ENCODE measurements around the gene OR13G1. TPM values are rescaled to one million over a fixed set of nuclear protein-coding genes. Genes with fewer than 3 reads are reported as not detected.
"Not testable (repeated sequence)": the region's sequence is repeated elsewhere in the genome, so short reads cannot be mapped to it uniquely, and the experiment has no call there.

OR13G1 gene, protein sequence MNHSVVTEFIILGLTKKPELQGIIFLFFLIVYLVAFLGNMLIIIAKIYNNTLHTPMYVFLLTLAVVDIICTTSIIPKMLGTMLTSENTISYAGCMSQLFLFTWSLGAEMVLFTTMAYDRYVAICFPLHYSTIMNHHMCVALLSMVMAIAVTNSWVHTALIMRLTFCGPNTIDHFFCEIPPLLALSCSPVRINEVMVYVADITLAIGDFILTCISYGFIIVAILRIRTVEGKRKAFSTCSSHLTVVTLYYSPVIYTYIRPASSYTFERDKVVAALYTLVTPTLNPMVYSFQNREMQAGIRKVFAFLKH
- polyA plus RNA-seq (ENCODE audit: low read depth in 6 of 6), result not detected

GRCh38 chr1:247679639-247680038 is at the start of gene OR13G1:
Gene OR13G1, minus strand, starts transcription at chr1:247679739. Its CDS starts 6,698 bp downstream, at chr1:247673041.
- no peak within 1 kb of the TSS for H3K4me3 Mint-ChIP-seq
- no peaks in the 10 kb centered on the region for H3K4me1 Mint-ChIP-seq
- H3K36me3 Mint-ChIP-seq, result no peaks in the 10 kb centered on the region
- DNase-seq (no peak), ATAC-seq (ENCODE audit: low read depth in 2 of 2) (no peak)
- no peaks in the 10 kb centered on the region for H3K9me3 Mint-ChIP-seq
- no peaks in the 10 kb centered on the region for H3K27me3 Mint-ChIP-seq
- no peak within 1 kb of the TSS for H3K27ac Mint-ChIP-seq

GRCh38 chr1:247721222-247721621 is 41.7 kb upstream of the OR13G1 start:
- peaks cover 4 to 23% (median 16%) of the 10 kb centered on the region in 7 donors for H3K9me3 Mint-ChIP-seq
- DNase-seq (no peak), ATAC-seq (ENCODE audit: low read depth in 2 of 2) (no peak)
- H3K36me3 Mint-ChIP-seq, result no peaks in the 10 kb centered on the region
- H3K4me3 Mint-ChIP-seq, result no peak overlapping the region
- H3K27ac Mint-ChIP-seq, result no peak overlapping the region
- peaks cover 0 to 5% (median 0%) of the 10 kb centered on the region in 3 donors for H3K27me3 Mint-ChIP-seq
- no peaks in the 10 kb centered on the region for H3K4me1 Mint-ChIP-seq

GRCh38 chr1:247716546-247716945 is 37.0 kb upstream of the OR13G1 start, which contains the start of gene OR6F1:
Gene OR6F1, minus strand, starts transcription at chr1:247716646. Its CDS starts 3,891 bp downstream, at chr1:247712755.
- Mint-ChIP-seq H3K4me1 (no peaks in the 10 kb centered on the region), H3K4me3 (no peak within 1 kb of the TSS), H3K27me3 (peaks cover 0 to 5% (median 0%) of the 10 kb centered on the region in 3 donors), H3K27ac (no peak within 1 kb of the TSS), H3K9me3 (peaks cover 2 to 12% (median 7%) of the 10 kb centered on the region in 7 donors), H3K36me3 (no peaks in the 10 kb centered on the region)
- DNase-seq, result no peak
- ATAC-seq (ENCODE audit: low read depth in 2 of 2), result no peak

GRCh38 chr1:247713753-247714152 is 34.2 kb upstream of the OR13G1 start:
- Mint-ChIP-seq H3K27ac (no peak overlapping the region), H3K9me3 (peaks cover 0 to 2% (median 0%) of the 10 kb centered on the region in 7 donors), H3K4me1 (no peaks in the 10 kb centered on the region), H3K36me3 (no peaks in the 10 kb centered on the region), H3K4me3 (no peak overlapping the region), H3K27me3 (peaks cover 0 to 5% (median 0%) of the 10 kb centered on the region in 3 donors)
- no peak for ATAC-seq (ENCODE audit: low read depth in 2 of 2)
- no peak for DNase-seq

- H3K9me3 Mint-ChIP-seq; DNase-seq; H3K4me1 Mint-ChIP-seq; H3K27me3 Mint-ChIP-seq; ATAC-seq (ENCODE audit: low read depth in 2 of 2); H3K36me3 Mint-ChIP-seq; H3K27ac Mint-ChIP-seq; H3K4me3 Mint-ChIP-seq: not testable (repeated sequence)
These were observed 31.1 kb upstream of the OR13G1 start for GRCh38 chr1:247710681-247711080.

DNA sequence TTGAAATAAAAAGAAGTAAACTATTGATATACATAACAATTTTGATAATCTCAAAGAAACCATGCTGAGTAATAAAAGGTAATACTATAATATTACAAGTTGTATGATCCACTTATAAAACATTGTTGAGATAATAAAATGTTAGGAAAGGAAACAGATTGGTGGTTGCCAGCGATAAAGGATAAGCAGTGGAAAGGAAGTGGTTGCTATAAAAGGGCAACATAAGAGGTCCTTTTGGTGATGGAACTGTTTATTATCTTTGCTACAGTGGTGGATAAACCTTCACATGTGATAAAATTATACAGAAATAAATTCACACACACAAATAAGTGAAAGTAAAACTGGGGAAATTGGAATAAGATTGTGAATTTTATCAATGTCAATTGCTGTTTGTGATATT is 21.8 kb upstream of the OR13G1 start:
- Mint-ChIP-seq H3K36me3 (no peaks in the 10 kb centered on the region), H3K27me3 (no peaks in the 10 kb centered on the region), H3K9me3 (peaks cover 0 to 3% (median 0%) of the 10 kb centered on the region in 7 donors), H3K4me1 (no peaks in the 10 kb centered on the region), H3K27ac (no peak overlapping the region), H3K4me3 (no peak overlapping the region)
- ATAC-seq (ENCODE audit: low read depth in 2 of 2), result no peak
- no peak for DNase-seq

GRCh38 chr1:247681288-247681897 is 1.9 kb upstream of the OR13G1 start:
- no peak overlapping the region for H3K4me3 Mint-ChIP-seq
- H3K9me3 Mint-ChIP-seq, result no peaks in the 10 kb centered on the region
- peaks cover 0 to 8% (median 0%) of the 10 kb centered on the region in 3 donors for H3K27me3 Mint-ChIP-seq
- peak; percentile 28 for DNase-seq
- H3K4me1 Mint-ChIP-seq, result no peaks in the 10 kb centered on the region
- no peaks in the 10 kb centered on the region for H3K36me3 Mint-ChIP-seq
- no peak overlapping the region for H3K27ac Mint-ChIP-seq
- ATAC-seq (ENCODE audit: low read depth in 2 of 2), result peak in 1 of 2 donors; percentile 44

GRCh38 chr1:247680171-247680570 is 632 bp upstream of the OR13G1 start:
- Mint-ChIP-seq H3K9me3 (no peaks in the 10 kb centered on the region), H3K27me3 (no peaks in the 10 kb centered on the region), H3K27ac (no peak overlapping the region), H3K4me3 (no peak overlapping the region), H3K36me3 (no peaks in the 10 kb centered on the region), H3K4me1 (no peaks in the 10 kb centered on the region)
- DNase-seq (no peak), ATAC-seq (ENCODE audit: low read depth in 2 of 2) (no peak)

GRCh38 chr1:247669225-247669624 is 10.3 kb downstream of the OR13G1 start:
- peaks cover 4 to 7% (median 5%) of the 10 kb centered on the region in 7 donors for H3K9me3 Mint-ChIP-seq
- peaks cover 0 to 5% (median 0%) of the 10 kb centered on the region in 3 donors for H3K27me3 Mint-ChIP-seq
- ATAC-seq (ENCODE audit: low read depth in 2 of 2) (no peak), DNase-seq (no peak)
- H3K27ac Mint-ChIP-seq, result no peak overlapping the region
- peaks cover 4 to 7% of the 10 kb centered on the region in 2 donors for H3K36me3 Mint-ChIP-seq
- no peak overlapping the region for H3K4me3 Mint-ChIP-seq
- H3K4me1 Mint-ChIP-seq, result no peaks in the 10 kb centered on the region

GRCh38 chr1:247656221-247656875 is 23.2 kb downstream of the OR13G1 start:
- DNase-seq, result no peak
- peaks cover 0 to 8% (median 1%) of the 10 kb centered on the region in 7 donors for H3K9me3 Mint-ChIP-seq
- H3K36me3 Mint-ChIP-seq, result no peaks in the 10 kb centered on the region
- no peak overlapping the region for H3K4me3 Mint-ChIP-seq
- peaks cover 0 to 4% (median 0%) of the 10 kb centered on the region in 3 donors for H3K4me1 Mint-ChIP-seq
- H3K27me3 Mint-ChIP-seq, result peaks cover 0 to 5% (median 0%) of the 10 kb centered on the region in 3 donors
- H3K27ac Mint-ChIP-seq, result no peak overlapping the region
- no peak for ATAC-seq (ENCODE audit: low read depth in 2 of 2)

DNA sequence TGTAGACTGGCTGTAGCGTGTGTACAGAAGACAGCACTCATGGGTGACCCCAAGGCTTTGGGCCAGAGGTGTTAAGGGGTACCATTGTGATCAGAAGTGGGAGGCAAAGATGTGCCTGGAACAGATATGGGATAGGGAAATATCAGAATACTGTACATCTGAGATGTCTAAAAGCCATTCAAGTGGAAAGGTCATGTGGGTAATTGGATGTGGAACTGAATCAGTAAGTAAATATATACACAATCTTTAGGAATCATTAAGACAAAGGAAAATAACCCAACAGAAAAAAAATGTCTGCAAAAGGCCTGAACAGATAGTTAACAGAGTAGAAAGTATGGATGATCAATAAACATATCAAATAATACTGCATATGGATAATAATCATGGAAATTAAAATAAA is 26.5 kb downstream of the OR13G1 start:
- Mint-ChIP-seq H3K27ac (no peak overlapping the region), H3K4me1 (peaks cover 0 to 4% (median 0%) of the 10 kb centered on the region in 3 donors), H3K9me3 (no peaks in the 10 kb centered on the region), H3K4me3 (no peak overlapping the region), H3K27me3 (no peaks in the 10 kb centered on the region), H3K36me3 (no peaks in the 10 kb centered on the region)
- DNase-seq (no peak), ATAC-seq (ENCODE audit: low read depth in 2 of 2) (no peak)

DNA sequence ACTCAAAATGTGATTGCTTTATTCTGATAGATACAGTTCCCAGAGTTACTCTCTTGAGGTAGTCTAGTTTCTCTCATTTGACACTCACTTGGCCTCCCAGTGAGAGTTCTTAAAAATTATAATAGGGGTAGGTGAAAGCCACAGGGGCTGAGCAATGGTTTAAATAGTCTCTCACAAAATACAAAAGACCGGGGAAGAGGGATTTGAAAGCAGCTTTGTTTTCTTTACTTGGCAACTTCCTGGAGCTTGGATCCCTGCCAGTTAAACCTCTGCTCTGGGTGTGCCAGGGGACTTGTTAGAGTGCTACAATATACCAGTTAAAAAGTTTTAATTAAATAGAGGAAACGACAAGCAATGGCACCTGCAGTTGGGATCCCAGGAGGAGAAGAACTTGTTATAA is 31.7 kb downstream of the OR13G1 start:
- H3K4me1 Mint-ChIP-seq, result no peaks in the 10 kb centered on the region
- H3K27me3 Mint-ChIP-seq, result no peaks in the 10 kb centered on the region
- no peak overlapping the region for H3K27ac Mint-ChIP-seq
- no peaks in the 10 kb centered on the region for H3K9me3 Mint-ChIP-seq
- H3K36me3 Mint-ChIP-seq, result no peaks in the 10 kb centered on the region
- no peak for ATAC-seq (ENCODE audit: low read depth in 2 of 2)
- H3K4me3 Mint-ChIP-seq, result no peak overlapping the region
- no peak for DNase-seq

GRCh38 chr1:247646867-247647266 is 32.7 kb downstream of the OR13G1 start:
- peak; percentile 1 for DNase-seq
- Mint-ChIP-seq H3K36me3 (no peaks in the 10 kb centered on the region), H3K4me1 (no peaks in the 10 kb centered on the region), H3K27me3 (peaks cover 0 to 6% (median 0%) of the 10 kb centered on the region in 3 donors), H3K9me3 (no peaks in the 10 kb centered on the region), H3K4me3 (no peak overlapping the region), H3K27ac (no peak overlapping the region)
- peak in 1 of 2 donors; percentile 67 for ATAC-seq (ENCODE audit: low read depth in 2 of 2)

Measured in naive B cell (primary cell).